ENCODE measurements around the gene GGPS1. TPM values are rescaled to one million over a fixed set of nuclear protein-coding genes. Genes with fewer than 3 reads are reported as not detected.

Gene GGPS1
- polyA plus RNA-seq, 3 donors = 7.9 to 53.0 (median 45.8) TPM

DNA sequence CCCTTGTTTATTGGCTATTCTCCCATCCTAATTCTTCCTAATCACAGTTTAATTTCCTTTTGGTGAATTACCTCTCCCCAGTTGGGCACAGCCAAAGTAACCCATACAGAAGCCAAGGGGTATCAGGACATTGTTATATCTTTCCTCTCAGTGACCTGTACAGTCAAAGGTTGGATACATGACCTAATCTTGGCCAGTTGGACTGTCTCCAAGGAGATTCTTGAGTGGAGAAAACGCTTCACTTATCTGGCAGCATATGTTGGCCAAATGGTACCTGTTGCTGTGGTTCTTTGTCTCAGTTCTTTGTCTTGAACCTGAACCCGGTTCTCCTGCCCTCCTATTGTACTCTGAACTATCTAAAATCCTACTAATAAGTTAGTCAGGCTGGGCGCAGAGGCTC, 23.5 kb downstream of the GGPS1 start:
- Mint-ChIP-seq H3K9me3 (peaks cover 0 to 6% (median 0%) of the 10 kb centered on the region in 7 donors), H3K4me1 (no peaks in the 10 kb centered on the region), H3K4me3 (no peak overlapping the region), H3K27me3 (ENCODE audit: low read depth in 3 of 3) (peaks cover 0 to 9% (median 0%) of the 10 kb centered on the region in 3 donors), H3K36me3 (peaks cover 1 to 3% of the 10 kb centered on the region in 2 donors), H3K27ac (no peak overlapping the region)
- Histone ChIP-seq H3K4me2 (replicated peaks; ENCODE audit: extremely low read depth, low read length, poor library complexity, severe bottlenecking) (no peak overlapping the region), H3K4me3 (replicated peaks in 1 of 3; ENCODE audit: low read depth in 2 of 3, low read length in 3 of 3) (no peak overlapping the region), H3K27ac (ENCODE audit: low read depth in 1 of 2, low read length in 2 of 2) (no peak overlapping the region), H3K4me1 (ENCODE audit: control insufficient read depth in 1 of 2, insufficient read depth in 2 of 2, low read length in 2 of 2) (no peaks in the 10 kb centered on the region), H4K20me1 (ENCODE audit: insufficient read depth, low read length) (no peaks in the 10 kb centered on the region), H2AFZ (ENCODE audit: insufficient read depth, low read depth, low read length, poor library complexity, severe bottlenecking) (no peak overlapping the region), H3K36me3 (replicated peaks in 1 of 2; ENCODE audit: control insufficient read depth in 1 of 2, insufficient read depth in 2 of 2, low read length in 2 of 2) (no peaks in the 10 kb centered on the region), H3K9ac (ENCODE audit: insufficient read depth, low read length, poor library complexity, severe bottlenecking) (no peak overlapping the region), H3K79me2 (ENCODE audit: insufficient read depth, low read length) (no peaks in the 10 kb centered on the region), H3K9me3 (replicated peaks in 1 of 2; ENCODE audit: control insufficient read depth in 1 of 2, insufficient read depth in 1 of 2, low read length in 2 of 2) (no peaks in the 10 kb centered on the region), H3K27me3 (ENCODE audit: control insufficient read depth in 2 of 2, insufficient read depth in 2 of 2, low read length in 2 of 2) (no peaks in the 10 kb centered on the region)
- TF ChIP-seq, protein P1, sequence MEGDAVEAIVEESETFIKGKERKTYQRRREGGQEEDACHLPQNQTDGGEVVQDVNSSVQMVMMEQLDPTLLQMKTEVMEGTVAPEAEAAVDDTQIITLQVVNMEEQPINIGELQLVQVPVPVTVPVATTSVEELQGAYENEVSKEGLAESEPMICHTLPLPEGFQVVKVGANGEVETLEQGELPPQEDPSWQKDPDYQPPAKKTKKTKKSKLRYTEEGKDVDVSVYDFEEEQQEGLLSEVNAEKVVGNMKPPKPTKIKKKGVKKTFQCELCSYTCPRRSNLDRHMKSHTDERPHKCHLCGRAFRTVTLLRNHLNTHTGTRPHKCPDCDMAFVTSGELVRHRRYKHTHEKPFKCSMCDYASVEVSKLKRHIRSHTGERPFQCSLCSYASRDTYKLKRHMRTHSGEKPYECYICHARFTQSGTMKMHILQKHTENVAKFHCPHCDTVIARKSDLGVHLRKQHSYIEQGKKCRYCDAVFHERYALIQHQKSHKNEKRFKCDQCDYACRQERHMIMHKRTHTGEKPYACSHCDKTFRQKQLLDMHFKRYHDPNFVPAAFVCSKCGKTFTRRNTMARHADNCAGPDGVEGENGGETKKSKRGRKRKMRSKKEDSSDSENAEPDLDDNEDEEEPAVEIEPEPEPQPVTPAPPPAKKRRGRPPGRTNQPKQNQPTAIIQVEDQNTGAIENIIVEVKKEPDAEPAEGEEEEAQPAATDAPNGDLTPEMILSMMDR (IDR thresholded peaks at IDR 0.05) = no peak
- intact Hi-C loops (cut with micrococcal nuclease) = no loop called here
- DNase-seq = no peak
- 75% methylated on average over 2 of the region's 3 CpGs for WGBS (ENCODE audit: insufficient coverage)

DNA sequence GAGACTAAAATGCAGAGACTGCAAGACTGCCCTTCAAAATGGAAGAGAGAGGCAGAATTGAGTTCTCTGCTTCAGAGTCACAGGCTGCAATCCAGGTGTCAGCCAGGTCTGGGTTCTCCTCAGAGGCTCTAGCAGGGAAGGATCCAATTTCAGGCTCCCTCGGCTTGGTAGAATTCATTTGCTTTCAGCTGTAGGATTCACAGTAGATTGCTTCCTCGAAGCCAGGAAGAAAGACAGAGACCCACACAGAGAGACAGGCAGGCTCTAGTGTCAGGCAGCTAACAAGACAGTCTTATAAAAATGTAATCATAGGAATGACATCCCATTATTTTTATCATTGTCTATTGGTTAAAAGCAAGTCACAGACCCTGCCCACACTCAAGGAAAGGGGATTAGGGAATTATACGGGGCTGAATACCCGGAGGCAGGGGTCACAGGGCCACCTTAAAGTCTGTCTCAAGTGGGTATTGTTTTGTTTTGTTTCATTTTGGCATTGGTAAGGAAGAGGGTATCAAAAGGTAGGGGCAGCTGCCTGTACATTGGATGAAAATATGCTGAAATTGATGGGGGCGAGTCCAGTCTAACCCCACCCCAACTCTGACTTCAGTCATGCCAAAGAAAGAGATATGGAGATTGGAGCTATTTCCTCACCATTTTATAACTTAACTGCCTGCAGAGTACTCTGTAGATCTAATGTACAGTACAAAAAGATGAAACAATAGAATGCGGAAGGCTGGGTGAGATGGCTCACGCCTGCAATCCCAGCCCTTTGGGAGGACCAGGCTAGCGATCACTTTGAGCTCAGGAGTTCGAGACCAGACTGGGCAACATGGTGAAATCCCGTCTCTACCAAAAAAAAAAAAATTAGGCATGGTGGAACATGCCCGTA, 29.4 kb downstream of the GGPS1 start:
- no peak overlapping the region for H3K27ac ChIP-seq (ENCODE audit: low read depth in 1 of 2, low read length in 2 of 2)
- Mint-ChIP-seq H3K27me3 (ENCODE audit: low read depth in 3 of 3) (peaks cover 0 to 8% (median 3%) of the 10 kb centered on the region in 3 donors), H3K27ac (no peak overlapping the region), H3K4me3 (no peak overlapping the region), H3K4me1 (peaks cover 6% of the 10 kb centered on the region), H3K9me3 (no peaks in the 10 kb centered on the region), H3K36me3 (no peaks in the 10 kb centered on the region)
- H3K4me2 ChIP-seq (replicated peaks; ENCODE audit: extremely low read depth, low read length, poor library complexity, severe bottlenecking) = no peak overlapping the region
- H3K4me3 ChIP-seq (replicated peaks in 1 of 3; ENCODE audit: low read depth in 2 of 3, low read length in 3 of 3) = no peak overlapping the region
- TF ChIP-seq, protein P1 (IDR thresholded peaks at IDR 0.05) = no peak
- no peak for DNase-seq
- no peak overlapping the region for H3K9ac ChIP-seq (ENCODE audit: insufficient read depth, low read length, poor library complexity, severe bottlenecking)
- H3K27me3 ChIP-seq (ENCODE audit: control insufficient read depth in 2 of 2, insufficient read depth in 2 of 2, low read length in 2 of 2) = no peaks in the 10 kb centered on the region
- no peaks in the 10 kb centered on the region for H3K9me3 ChIP-seq (replicated peaks in 1 of 2; ENCODE audit: control insufficient read depth in 1 of 2, insufficient read depth in 1 of 2, low read length in 2 of 2)
- H4K20me1 ChIP-seq (ENCODE audit: insufficient read depth, low read length) = no peaks in the 10 kb centered on the region
- no peak overlapping the region for H2AFZ ChIP-seq (ENCODE audit: insufficient read depth, low read depth, low read length, poor library complexity, severe bottlenecking)
- intact Hi-C loops (cut with micrococcal nuclease) = no loop called here
- no peaks in the 10 kb centered on the region for H3K79me2 ChIP-seq (ENCODE audit: insufficient read depth, low read length)
- H3K36me3 ChIP-seq (replicated peaks in 1 of 2; ENCODE audit: control insufficient read depth in 1 of 2, insufficient read depth in 2 of 2, low read length in 2 of 2) = no peaks in the 10 kb centered on the region
- no peaks in the 10 kb centered on the region for H3K4me1 ChIP-seq (ENCODE audit: control insufficient read depth in 1 of 2, insufficient read depth in 2 of 2, low read length in 2 of 2)
- WGBS (ENCODE audit: insufficient coverage) = 98% methylated on average over 7 of the region's 11 CpGs
